ENCODE results near the gene TUBA4A.

GRCh38 chr2:219252084-219252483 lies 1.6 kb downstream of the TUBA4A start:
- TF ChIP-seq CTCF (IDR thresholded peaks at IDR 0.05) (no peak), POLR2AphosphoS5 (IDR thresholded peaks at IDR 0.05) (no peak), POLR2A (IDR thresholded peaks at IDR 0.05) (no peak)
